Right hindlimb (tissue), 1 donor: ENCODE results near the gene FERMT3.
"Not testable (repeated sequence)": the region's sequence is repeated elsewhere in the genome, so short reads cannot be mapped to it uniquely, and the experiment has no call there.

Source experiments
- DNase-seq: peaks from one replicate; pipeline ENCODE4 v3.0.0-alpha.2; 2018

Gene FERMT3

DNA sequence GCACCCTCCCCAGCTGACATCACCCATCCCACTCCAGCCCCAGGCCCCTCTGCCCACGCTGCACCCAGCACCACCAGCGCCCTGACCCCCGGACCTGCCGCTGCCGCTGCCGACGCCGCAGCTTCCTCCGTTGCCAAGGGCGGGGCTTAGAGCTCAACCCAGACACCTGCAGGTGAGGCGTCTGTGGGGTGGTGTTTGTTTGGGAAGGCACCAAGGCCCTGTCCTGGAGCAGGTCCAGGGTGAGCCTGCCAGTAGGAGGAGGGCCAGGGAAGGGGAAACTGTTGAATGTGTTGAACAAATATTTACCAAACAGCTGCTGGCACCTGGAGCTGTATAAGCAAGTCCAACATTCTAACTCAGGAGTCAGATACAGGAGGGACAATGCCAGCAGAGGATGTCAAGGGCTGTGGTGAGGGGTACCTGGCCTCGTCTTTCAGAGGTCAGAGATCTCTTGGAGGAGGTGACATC lies 31.0 kb downstream of the FERMT3 start:
- DNase-seq, result no peak

- no peak for DNase-seq
Measured at GRCh38 chr11:64238076-64238475, 31.6 kb downstream of the FERMT3 start.

DNA sequence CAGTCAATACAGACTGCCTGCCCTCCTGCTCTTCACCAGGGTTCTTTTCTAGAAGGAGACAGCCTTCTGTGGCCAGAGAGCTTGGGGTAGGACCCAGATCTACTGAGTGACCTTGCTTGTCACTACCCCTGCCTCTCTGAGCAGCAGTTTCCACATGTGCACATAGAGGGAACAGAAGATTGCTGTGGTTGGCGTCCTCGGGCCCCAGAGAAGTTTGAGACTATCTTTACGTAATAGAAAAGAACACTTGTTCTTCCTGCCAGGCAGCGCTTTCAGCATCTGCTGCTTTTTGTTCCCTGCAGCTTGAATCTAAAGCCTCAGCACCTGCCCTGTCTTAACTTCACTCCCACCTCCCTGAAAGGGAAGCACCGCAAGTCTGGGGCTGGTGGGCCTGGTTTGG lies 32.5 kb downstream of the FERMT3 start:
- DNase-seq, result no peak

GRCh38 chr11:64239662-64240434 lies 33.3 kb downstream of the FERMT3 start:
- DNase-seq, result no peak

DNA sequence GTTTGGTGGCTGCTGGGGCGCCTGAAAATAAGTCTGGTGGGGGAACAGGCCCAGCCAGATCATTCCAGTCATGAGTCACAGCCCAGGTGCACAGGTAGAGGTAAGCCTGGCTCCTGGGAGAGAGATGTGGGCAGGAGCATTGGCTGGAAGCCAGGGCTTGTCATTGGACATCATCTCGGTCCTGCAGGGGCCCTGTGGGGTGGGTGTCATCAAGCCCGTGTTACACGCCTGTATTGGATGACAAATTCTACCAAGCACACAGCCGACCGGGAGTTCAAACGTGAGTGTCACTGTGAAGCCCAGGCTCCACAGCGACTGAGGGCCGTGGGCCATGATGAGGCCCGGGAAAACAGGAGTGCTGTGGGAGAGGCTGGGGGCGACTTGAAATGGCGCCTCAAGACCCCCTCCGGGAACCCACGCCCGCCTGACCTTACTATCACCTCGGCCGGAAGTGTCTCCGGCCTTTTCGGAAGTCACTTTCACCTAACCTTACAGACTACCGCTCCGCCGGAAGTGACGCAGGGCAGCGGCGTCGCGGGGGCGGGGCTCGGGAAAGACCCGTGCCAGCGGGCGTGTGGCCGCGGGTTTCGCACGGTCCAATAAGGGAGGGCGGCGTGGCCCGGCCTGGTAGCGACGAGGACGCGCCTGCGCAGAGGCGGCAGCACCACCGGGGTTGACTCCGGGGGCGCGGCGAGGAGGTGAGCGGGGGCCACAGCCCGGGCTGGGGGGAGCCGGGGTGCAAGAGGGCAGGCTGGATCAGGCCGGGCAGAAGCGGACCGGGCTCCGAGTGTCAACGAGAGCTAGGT lies 34.1 kb downstream of the FERMT3 start, which contains the start of gene FKBP2:
Gene FKBP2 (plus strand): TSS at position 661 of the 806 bp plus-strand sequence. CDS start 1,293 bp downstream, outside the sequence.
- DNase-seq, result peak; percentile 99

- peak; percentile 100 for DNase-seq
Measured at GRCh38 chr11:64241241-64241490, 34.6 kb downstream of the FERMT3 start.

DNA sequence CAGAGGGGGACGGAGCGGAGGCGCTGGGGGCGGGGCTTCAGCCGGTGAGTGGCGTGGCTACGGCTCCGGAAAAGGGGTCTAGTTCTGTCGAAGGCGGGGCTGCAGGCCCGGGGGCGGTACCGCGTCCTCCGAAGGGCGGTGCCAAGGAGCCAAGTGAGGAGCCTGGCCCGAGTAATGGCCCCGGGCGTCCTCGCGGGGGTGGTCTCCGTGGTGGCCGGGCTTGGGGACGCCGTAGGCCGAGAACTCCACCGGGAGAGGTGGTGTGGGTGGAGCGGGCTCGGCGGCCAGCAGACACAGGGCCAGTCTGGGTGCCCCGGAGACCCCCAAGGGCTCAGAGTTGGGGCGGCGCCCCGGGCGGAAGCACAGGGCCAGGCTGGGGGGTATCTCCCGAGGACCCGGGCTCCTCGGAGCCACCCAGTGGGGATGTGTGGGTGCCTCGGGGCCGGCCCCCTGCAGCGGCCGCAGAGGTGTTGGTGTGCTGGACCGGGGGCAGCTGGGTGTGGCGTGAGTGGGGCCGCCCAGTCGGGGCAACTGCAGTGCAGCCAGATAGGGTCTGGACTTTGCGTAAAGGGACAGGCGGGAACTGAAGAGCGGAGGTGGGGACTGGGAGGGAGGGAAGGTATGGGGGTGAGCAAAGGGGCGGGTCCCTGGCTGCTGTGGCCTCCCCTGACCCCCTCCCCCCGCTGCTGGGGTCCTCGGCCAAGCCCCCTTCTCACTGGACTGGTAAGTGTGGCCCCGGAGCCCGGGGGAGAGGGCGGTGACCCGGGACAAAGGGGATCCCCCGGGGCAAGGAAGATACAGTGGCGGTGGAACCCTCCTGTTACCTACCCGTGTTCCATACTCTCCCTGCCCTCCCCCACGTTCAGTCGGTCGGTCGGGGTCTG lies 35.2 kb downstream of the FERMT3 start:
- DNase-seq, result peak; percentile 72

- no peak for DNase-seq
Measured at GRCh38 chr11:64243236-64243854, 36.8 kb downstream of the FERMT3 start.

- DNase-seq, result no peak
Measured at GRCh38 chr11:64244107-64244506, 37.6 kb downstream of the FERMT3 start.

GRCh38 chr11:64244966-64245365 lies 38.4 kb downstream of the FERMT3 start:
- DNase-seq, result no peak

GRCh38 chr11:64245401-64245796 lies 38.9 kb downstream of the FERMT3 start:
- DNase-seq, result peak; percentile 87

DNA sequence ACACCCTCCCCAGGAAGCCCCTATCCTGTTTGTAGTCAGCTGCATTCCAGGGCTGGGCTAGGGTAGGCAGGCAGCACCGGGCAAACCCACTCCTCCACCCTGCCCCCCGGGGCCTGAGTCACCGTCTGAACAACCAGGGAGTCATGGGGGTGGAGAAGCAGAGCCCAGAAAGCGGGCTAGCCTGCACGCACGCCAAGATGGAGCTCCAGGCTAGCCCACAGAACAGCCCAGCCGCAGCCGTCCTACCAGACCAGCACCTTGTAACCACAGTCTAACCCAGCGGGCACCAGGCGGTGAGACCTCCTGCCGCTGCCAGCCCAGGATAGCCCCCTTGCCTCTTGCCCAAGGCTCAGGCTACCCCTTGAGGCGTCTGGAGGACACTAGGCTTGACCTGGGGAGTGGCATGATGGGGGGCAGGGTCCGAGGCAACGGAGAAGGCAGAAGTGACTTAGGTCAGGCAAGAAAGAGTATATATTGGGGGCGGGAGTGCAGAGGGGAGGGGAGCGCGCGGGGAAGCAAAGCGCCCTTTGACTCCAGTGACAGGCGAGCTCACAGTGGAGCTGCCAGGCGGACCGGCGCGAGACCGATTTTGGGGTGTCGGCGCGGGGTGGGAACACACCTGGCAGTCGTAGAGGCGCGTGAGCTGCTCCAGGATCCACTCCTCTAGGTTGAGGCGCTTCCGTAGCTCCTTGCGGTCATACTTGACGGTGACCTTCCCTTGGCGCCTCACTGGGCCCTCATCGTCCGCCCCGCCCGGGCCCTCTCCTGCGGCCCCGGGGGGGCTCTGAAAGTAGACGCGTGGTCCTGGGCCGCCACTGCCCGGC lies 39.5 kb downstream of the FERMT3 start:
- no peak for DNase-seq

DNA sequence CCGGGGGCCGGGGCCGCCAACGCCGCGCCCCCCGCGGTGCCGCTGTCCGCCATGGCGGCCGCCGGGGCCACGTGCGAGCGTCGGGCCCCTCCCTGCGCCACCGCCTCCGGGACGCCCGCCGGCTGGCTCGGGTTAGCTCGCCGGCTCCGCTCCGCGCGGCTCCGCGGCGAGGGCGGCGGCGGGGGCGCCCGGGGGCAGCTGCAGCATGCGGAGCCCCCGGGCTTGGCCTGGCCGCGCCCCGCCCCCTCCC lies 40.0 kb downstream of the FERMT3 start:
- not testable (repeated sequence) for DNase-seq

DNA sequence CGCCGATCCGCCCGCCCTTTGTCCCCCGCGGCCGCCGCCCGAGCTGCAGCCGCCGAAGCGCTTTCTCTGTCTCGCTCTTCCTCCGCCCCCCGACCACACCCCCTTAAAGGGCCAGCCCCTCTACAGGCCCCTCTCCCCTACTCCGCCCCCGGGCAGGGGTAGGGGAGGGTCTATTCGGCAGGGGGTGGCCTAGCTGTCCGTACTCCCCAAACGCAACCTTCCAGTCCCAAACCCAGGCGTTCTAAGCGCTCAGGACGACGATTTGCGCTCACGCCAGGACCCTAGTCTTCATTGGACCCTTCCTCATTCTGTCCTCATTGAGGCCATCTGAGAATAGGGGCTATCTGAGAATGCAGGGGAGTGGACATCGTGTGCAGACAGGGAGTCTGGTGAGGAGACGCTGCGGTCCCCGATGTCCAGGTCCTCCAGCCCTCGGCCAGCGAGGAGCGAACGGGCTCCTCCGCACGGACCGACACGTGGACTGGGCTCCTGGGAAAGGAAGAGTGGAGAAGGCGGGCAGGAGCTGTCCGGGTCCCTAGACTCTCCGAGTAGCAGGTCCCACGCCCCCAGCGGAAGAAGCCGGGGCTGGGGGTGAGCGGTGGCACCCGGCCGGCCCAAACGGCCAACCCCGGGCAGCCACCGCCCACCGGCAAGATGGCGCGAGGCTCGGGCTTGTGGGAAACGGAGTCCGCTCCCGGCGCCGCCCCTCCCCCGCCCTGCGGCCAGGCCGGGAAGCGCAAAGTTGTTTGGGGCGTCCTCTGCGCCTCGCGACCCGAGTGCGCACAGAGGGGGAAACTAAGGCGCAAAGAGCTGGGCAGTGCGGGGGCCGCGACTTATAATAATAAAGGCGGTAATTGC lies 40.6 kb downstream of the FERMT3 start, which contains the start of gene PPP1R14B:
Gene PPP1R14B (minus strand): TSS at position 73 of the 858 bp plus-strand sequence. CDS start 270 bp downstream, outside the sequence.
- DNase-seq, result peak; percentile 94

DNA sequence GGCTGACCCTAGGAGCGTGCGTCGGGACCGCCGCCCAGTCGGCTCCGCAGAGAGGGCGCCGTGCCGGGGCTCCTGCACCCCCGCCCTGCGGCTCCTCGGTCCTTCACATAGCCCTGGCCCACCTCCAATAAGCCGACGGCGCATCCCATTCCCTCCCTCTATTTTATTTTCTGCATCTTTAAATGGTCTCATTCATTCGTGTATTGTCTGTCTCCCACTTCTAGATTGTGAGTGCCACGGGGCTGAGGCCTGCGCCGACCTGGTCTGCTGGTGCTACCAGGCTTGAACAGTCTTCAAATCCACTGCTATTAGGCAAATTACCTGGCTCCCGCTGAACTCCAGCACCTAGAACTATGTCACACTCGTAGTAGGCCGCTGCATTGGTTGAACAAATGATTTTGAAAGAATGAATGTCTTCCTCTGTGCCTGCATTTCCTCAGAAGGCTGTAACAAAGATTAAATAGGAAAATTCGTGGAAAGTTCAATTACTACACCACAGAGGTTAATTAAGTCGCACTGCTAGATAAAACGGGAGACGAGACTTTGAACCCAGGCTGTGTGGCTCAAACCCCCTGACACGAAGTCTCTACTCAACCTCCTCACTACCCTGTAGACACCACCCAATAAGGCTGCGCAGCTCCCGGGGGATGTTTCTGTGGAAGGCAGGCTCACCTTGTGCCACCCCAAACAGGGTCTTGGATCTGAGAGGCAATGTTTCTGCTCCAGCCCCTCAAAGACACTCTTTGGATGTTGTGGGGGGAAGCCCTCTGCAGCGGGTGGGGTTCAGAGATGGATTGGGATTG lies 41.4 kb downstream of the FERMT3 start:
- DNase-seq, result no peak

- DNase-seq, result no peak
Measured at GRCh38 chr11:64248578-64248977, 42.1 kb downstream of the FERMT3 start.

DNA sequence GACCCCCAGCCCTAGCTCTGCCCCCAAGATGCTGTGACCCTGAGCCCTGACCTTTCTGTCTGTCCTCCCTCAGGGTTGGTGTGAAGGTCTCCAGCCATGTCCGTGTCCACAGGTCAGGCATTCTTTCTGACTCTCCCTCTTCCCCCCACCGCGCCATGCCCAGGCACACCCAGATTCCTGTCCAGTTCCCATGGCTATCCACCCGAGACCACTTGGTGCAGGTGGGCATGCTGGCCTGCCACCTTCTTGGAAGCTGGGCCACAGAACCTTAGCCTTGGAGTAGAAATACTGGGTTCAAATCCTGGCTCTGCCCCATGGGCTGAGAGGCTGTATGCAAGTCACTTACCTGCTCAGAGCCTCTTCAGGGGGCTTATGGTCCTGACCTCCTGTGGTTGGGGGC lies 42.5 kb downstream of the FERMT3 start:
- no peak for DNase-seq

DNA sequence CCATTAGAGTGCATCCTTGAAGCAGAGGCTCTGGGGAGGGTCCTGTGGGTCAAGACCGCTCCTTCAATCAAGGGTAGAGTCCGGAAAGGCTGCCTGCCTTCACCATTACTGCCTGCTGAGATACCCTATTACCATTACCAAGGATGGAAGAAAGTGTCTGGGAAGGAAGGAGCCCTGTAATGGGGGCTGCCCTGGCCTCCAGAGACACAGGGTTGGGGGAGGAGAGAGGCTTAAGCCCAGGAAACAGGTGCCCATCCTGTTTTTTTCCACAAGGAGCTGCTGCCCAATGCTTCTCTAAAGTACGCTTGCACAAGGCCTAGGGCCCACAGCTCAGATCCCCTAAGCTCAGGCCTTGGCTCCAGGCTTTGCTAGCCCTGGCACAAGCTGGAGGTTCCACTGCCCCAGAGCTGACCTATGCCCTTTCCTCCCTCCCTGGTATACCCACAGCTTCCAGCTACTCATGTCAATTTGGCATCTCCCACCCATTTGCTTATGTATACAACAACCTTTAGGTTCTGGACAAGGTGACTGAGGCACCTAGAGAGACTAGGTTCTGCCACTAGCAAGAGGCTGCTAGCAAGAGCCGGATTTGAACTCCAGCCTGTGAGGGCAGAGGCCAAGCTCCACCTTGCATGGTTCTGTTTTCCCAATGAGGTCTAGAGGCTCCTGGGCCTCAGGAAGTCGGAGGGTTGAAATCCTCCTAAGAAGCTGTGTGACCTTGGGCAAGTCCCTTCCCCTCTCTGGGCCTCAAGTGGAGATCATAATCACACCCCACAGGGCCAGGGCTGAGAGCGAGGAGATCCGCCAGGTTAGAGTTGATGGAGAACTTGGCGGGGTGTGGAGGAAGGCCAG lies 43.3 kb downstream of the FERMT3 start:
- DNase-seq, result no peak

DNA sequence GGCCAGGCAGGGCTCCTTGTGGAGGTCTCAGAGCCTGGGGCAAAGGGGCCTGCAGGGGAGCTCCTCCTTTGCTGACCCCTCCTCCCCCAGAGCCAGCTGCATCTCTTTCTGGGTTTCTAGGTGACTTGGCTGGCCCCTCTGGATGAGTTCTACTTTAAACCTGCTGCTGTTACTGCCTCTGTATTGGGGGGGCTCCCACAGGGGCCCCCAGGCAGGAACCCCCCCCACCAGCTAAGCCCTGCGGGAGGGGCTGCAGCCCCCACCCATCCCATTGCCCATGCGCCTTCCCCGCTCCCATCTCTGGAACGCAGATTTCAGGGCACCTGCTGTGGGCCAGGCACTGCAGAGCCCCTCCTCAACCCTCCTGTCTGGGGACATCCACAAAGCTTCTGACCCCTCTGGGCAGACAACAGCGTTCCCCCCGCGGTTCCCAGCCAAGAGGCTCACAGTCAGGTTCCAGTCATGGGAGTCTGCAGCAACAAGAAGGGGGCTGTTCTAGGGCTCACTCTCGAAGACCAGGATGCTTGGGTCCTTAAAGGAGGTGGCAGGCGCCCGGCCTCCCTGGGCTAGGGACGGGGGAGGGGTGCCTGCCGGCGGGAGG lies 44.0 kb downstream of the FERMT3 start:
- DNase-seq, result no peak
